Measurements from ENCODE around the gene SPACA6. TPM values are rescaled to one million over a fixed set of nuclear protein-coding genes. Genes with fewer than 3 reads are reported as not detected.

SPACA6 gene
- total RNA-seq, 8 experiments from 2014 or later: 2.6 to 41.8 (median 9.5) TPM

GRCh38 chr19:51702103-51702824 is 9.1 kb downstream of the SPACA6 start:
- WGBS, 10 experiments: 27 to 83% (median 48%) methylated on average over 1 to 8 of the region's 27 CpGs; no CpG with 5 or more reads in 6 of the 10 experiments
- Histone ChIP-seq H3K4me1 (replicated peaks in 1 of 2) (peaks cover 4 to 5% of the 10 kb centered on the region in 2 donors), H3K4me3 (no peak overlapping the region), H3K27ac (no peak overlapping the region)
- in situ Hi-C loops (cut with MboI; ENCODE audit: low pct_unique_long_range_greater_than_20kb in 2 of 9, low sequenced_read_pairs in 9 of 9, unreplicated experiment in 9 of 9): no loop called here
- ATAC-seq (replicated peaks in 6 of 8): no peak

- peaks cover 4 to 5% of the 10 kb centered on the region in 2 donors for H3K4me1 ChIP-seq (replicated peaks in 1 of 2)
- in situ Hi-C loops (cut with MboI; ENCODE audit: low pct_unique_long_range_greater_than_20kb in 2 of 9, low sequenced_read_pairs in 9 of 9, unreplicated experiment in 9 of 9): no loop called here
- peak overlapping the region in 1 of 5 donors; percentile 65 for H3K4me3 ChIP-seq
- no peak for ATAC-seq (replicated peaks in 6 of 8)
- no peak overlapping the region for H3K27ac ChIP-seq
- WGBS, 10 experiments: 21 to 63% (median 38%) methylated on average over 1 to 16 of the region's 46 CpGs; no CpG with 5 or more reads in 2 of the 10 experiments
Measured at GRCh38 chr19:51702825-51703574, 9.9 kb downstream of the SPACA6 start.

GRCh38 chr19:51703575-51704515 is 10.7 kb downstream of the SPACA6 start:
- ATAC-seq (replicated peaks in 6 of 8): peak; percentile 76 to 96 (median 93)
- H3K27ac ChIP-seq: peak overlapping the region; percentile 67 to 90
- in situ Hi-C loops (cut with MboI; ENCODE audit: low pct_unique_long_range_greater_than_20kb in 2 of 9, low sequenced_read_pairs in 9 of 9, unreplicated experiment in 9 of 9): no loop called here
- peaks cover 4 to 5% of the 10 kb centered on the region in 2 donors for H3K4me1 ChIP-seq (replicated peaks in 1 of 2)
- peak overlapping the region; percentile 47 to 84 (median 53) for H3K4me3 ChIP-seq
- WGBS, 10 experiments: 3 to 60% (median 15%) methylated on average over 1 to 8 of the region's 74 CpGs; no CpG with 5 or more reads in 3 of the 10 experiments

- Histone ChIP-seq H3K27ac (peak overlapping the region; percentile 67 to 90), H3K4me1 (replicated peaks in 1 of 2) (peaks cover 4 to 5% of the 10 kb centered on the region in 2 donors), H3K4me3 (peak overlapping the region; percentile 47 to 84 (median 53))
- in situ Hi-C loops (cut with MboI; ENCODE audit: low pct_unique_long_range_greater_than_20kb in 2 of 9, low sequenced_read_pairs in 9 of 9, unreplicated experiment in 9 of 9): no loop called here
- no CpG with 5 or more reads among the region's 4 CpGs for WGBS, 10 experiments
- no peak for ATAC-seq (replicated peaks in 6 of 8)
Measured at GRCh38 chr19:51704626-51705025, 11.5 kb downstream of the SPACA6 start.

GRCh38 chr19:51706296-51706695 is 13.2 kb downstream of the SPACA6 start:
- WGBS, 10 experiments: 95 to 100% (median 100%) methylated on average over 1 to 4 of the region's 4 CpGs; no CpG with 5 or more reads in 2 of the 10 experiments
- in situ Hi-C loops (cut with MboI; ENCODE audit: low pct_unique_long_range_greater_than_20kb in 2 of 9, low sequenced_read_pairs in 9 of 9, unreplicated experiment in 9 of 9): no loop called here

GRCh38 chr19:51706885-51707284 is 13.8 kb downstream of the SPACA6 start:
- WGBS, 10 experiments: 86 to 100% (median 100%) methylated on average over 1 to 3 of the region's 3 CpGs; no CpG with 5 or more reads in 4 of the 10 experiments
- ATAC-seq (replicated peaks in 6 of 8): no peak
- Histone ChIP-seq H3K4me1 (replicated peaks in 1 of 2) (peaks cover 4 to 5% of the 10 kb centered on the region in 2 donors), H3K27ac (no peak overlapping the region), H3K4me3 (no peak overlapping the region)
- in situ Hi-C loops (cut with MboI; ENCODE audit: low pct_unique_long_range_greater_than_20kb in 2 of 9, low sequenced_read_pairs in 9 of 9, unreplicated experiment in 9 of 9): no loop called here

More at GRCh38 chr19:51706296-51706695, 13.2 kb downstream of the SPACA6 start:
- H3K27ac ChIP-seq: no peak overlapping the region
- ATAC-seq (replicated peaks in 6 of 8): no peak
- H3K4me3 ChIP-seq: no peak overlapping the region
- peaks cover 4 to 5% of the 10 kb centered on the region in 2 donors for H3K4me1 ChIP-seq (replicated peaks in 1 of 2)

GRCh38 chr19:51708811-51709210 is 15.7 kb downstream of the SPACA6 start:
- in situ Hi-C loops (cut with MboI; ENCODE audit: low pct_unique_long_range_greater_than_20kb in 2 of 9, low sequenced_read_pairs in 9 of 9, unreplicated experiment in 9 of 9): no loop called here
- H3K4me1 ChIP-seq (replicated peaks in 1 of 2): peaks cover 4 to 5% of the 10 kb centered on the region in 2 donors
- ATAC-seq (replicated peaks in 6 of 8): no peak
- H3K4me3 ChIP-seq: no peak overlapping the region
- 20 to 100% (median 92%) methylated on average over 1 to 3 of the region's 4 CpGs; no CpG with 5 or more reads in 4 of the 10 experiments for WGBS, 10 experiments
- no peak overlapping the region for H3K27ac ChIP-seq

GRCh38 chr19:51709575-51709974 is 16.4 kb downstream of the SPACA6 start:
- peaks cover 4 to 5% of the 10 kb centered on the region in 2 donors for H3K4me1 ChIP-seq (replicated peaks in 1 of 2)

GRCh38 chr19:51710163-51710562 is 17.0 kb downstream of the SPACA6 start:
- ATAC-seq (replicated peaks in 6 of 8): no peak
- in situ Hi-C loops (cut with MboI; ENCODE audit: low pct_unique_long_range_greater_than_20kb in 2 of 9, low sequenced_read_pairs in 9 of 9, unreplicated experiment in 9 of 9): no loop called here
- 50 to 100% (median 80%) methylated on average over 1 to 2 of the region's 2 CpGs; no CpG with 5 or more reads in 3 of the 10 experiments for WGBS, 10 experiments
- no peak overlapping the region for H3K4me3 ChIP-seq
- no peaks in the 10 kb centered on the region for H3K4me1 ChIP-seq (replicated peaks in 1 of 2)
- no peak overlapping the region for H3K27ac ChIP-seq

More at GRCh38 chr19:51709575-51709974, 16.4 kb downstream of the SPACA6 start:
- no peak overlapping the region for H3K4me3 ChIP-seq
- 63 to 90% (median 74%) methylated on average over 3 to 6 of the region's 6 CpGs; no CpG with 5 or more reads in 2 of the 10 experiments for WGBS, 10 experiments
- no peak overlapping the region for H3K27ac ChIP-seq
- ATAC-seq (replicated peaks in 6 of 8): peak in 2 of 8 experiments; percentile 1 to 3
- in situ Hi-C loops (cut with MboI; ENCODE audit: low pct_unique_long_range_greater_than_20kb in 2 of 9, low sequenced_read_pairs in 9 of 9, unreplicated experiment in 9 of 9): no loop called here

GRCh38 chr19:51711702-51712101 is 18.6 kb downstream of the SPACA6 start:
- no peak overlapping the region for H3K27ac ChIP-seq
- H3K4me1 ChIP-seq (replicated peaks in 1 of 2): no peaks in the 10 kb centered on the region
- H3K4me3 ChIP-seq: no peak overlapping the region
- 60 to 100% (median 78%) methylated on average over 1 of the region's 1 CpG; no CpG with 5 or more reads in 7 of the 10 experiments for WGBS, 10 experiments
- ATAC-seq (replicated peaks in 6 of 8): no peak
- in situ Hi-C loops (cut with MboI; ENCODE audit: low pct_unique_long_range_greater_than_20kb in 2 of 9, low sequenced_read_pairs in 9 of 9, unreplicated experiment in 9 of 9): no loop called here

- H3K4me3 ChIP-seq: no peak overlapping the region
- 20 to 100% (median 60%) methylated on average over 1 to 6 of the region's 9 CpGs; no CpG with 5 or more reads in 3 of the 10 experiments for WGBS, 10 experiments
- in situ Hi-C loops (cut with MboI; ENCODE audit: low pct_unique_long_range_greater_than_20kb in 2 of 9, low sequenced_read_pairs in 9 of 9, unreplicated experiment in 9 of 9): no loop called here
- no peak overlapping the region for H3K27ac ChIP-seq
- peak in 3 of 8 experiments; percentile 6 to 16 (median 9) for ATAC-seq (replicated peaks in 6 of 8)
- H3K4me1 ChIP-seq (replicated peaks in 1 of 2): no peaks in the 10 kb centered on the region
Measured at GRCh38 chr19:51712461-51713081, 19.4 kb downstream of the SPACA6 start.
